ENCODE data around the gene MYH15. TPM values are rescaled to one million over a fixed set of nuclear protein-coding genes. Genes with fewer than 3 reads are reported as not detected.
A peak's percentile ranks its signal among the peaks of the same experiment; 100 is the strongest.
"Not testable (repeated sequence)": the region's sequence is repeated elsewhere in the genome, so short reads cannot be mapped to it uniquely, and the experiment has no call there.

Gene MYH15
- total RNA-seq, 1 experiment from 2014 or later, result 0.44 TPM

- no peak for DNase-seq (ENCODE audit: low read depth)
Measured at GRCh38 chr3:108389372-108389771, 121.0 kb downstream of the MYH15 start.

DNA sequence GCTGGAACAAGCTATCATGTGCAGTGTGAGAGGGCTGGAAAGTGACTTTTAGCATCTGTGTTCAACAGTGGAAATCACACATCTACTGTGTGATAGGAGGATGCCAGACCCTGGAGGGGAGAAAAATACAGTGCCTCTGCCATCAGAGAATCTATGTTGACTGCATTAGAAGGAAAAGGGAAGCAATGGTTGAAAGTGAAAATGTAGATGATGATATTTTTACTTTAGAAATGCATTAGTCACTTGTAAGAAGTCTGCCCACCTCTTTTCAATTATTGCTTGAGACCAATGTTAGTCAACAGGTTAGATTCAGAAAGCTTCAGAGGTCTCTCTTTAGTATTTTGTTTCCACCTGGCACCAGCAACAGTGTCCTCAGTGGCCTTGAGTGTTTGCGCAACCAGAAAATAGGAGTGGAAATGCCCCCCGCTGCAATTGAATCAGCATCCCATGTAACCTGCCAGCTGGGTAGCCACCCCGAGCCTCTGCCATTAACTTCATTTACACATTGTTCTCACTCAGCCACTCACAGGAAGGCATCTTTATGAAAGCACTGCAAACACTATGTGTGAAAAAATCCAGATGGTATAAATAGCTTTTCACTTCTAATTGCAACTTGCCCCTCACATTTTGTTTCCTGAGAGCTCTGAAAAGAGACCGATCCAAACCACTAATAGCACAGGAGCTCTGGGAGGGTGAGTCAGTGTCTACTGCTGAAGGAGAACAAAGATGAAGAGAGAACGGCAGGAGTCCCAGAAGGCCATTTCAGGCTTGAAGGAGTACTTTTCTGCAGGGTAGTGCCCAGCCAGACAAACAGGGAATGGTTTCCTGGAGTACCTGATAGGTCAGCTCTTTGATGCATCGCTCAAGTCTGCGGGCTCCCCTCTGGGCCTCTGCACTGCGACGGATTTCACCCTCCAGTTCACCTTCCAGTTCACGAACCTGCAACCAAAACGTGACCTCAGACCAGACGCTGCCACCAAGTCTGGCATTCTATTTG lies 122.0 kb downstream of the MYH15 start:
- peak; percentile 42 for DNase-seq (ENCODE audit: low read depth)

GRCh38 chr3:108387063-108387462 lies 123.3 kb downstream of the MYH15 start:
- DNase-seq (ENCODE audit: low read depth), result no peak

DNA sequence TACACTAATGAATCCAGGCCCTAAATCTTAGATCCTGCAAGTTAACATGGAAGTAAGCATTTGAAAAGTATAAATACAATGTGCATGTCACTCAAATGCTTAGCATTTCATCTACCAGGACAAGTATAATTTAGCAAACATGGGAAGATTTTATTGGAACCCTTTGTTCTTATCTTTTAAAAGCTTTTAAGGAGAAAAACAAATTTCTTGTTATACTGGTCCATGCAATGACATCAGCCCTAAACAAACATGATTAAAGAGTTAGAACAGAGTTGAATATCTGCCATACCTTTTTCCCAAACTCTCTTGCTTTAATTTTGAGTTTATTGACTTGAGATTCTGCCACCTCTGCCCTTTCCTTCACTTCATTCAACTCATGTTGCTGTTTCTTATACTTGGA lies 127.1 kb downstream of the MYH15 start:
- no peak for DNase-seq (ENCODE audit: low read depth)

GRCh38 chr3:108381529-108382140 lies 128.8 kb downstream of the MYH15 start:
- DNase-seq (ENCODE audit: low read depth), result no peak

DNA sequence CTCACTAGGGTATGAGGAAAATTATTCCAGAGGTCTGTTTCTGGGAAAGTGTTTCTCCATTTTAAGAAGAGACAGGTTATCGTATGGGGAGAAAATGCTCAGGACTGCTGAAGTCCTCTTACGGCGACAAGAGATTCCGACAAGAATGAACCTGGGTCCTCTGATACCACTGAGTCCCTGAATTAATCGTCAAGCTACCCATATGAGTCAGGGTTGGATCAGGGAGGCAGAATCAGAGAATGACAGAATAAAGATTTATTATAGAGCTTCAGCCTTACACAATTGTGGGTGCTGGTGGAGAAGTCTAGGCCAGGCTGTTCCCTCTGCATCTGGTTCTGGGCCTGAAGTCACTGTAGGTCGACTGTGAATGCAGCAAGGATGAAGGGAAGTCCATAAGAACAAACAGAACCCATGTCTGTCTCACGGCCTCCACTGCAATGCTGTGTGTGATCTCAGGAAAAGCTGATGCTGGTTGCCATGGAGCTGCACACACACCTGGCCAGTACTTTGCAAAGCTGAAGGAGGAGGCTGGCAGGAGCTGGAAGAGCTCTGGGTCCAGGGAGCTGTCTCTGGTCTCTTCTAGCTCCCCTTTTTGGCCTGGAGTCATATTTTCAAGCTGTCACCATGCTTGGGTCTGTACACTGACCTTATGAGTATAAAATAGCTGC lies 130.1 kb downstream of the MYH15 start:
- no peak for DNase-seq (ENCODE audit: low read depth)

GRCh38 chr3:108378952-108379342 lies 131.4 kb downstream of the MYH15 start:
- DNase-seq (ENCODE audit: low read depth), result not testable (repeated sequence)

DNA sequence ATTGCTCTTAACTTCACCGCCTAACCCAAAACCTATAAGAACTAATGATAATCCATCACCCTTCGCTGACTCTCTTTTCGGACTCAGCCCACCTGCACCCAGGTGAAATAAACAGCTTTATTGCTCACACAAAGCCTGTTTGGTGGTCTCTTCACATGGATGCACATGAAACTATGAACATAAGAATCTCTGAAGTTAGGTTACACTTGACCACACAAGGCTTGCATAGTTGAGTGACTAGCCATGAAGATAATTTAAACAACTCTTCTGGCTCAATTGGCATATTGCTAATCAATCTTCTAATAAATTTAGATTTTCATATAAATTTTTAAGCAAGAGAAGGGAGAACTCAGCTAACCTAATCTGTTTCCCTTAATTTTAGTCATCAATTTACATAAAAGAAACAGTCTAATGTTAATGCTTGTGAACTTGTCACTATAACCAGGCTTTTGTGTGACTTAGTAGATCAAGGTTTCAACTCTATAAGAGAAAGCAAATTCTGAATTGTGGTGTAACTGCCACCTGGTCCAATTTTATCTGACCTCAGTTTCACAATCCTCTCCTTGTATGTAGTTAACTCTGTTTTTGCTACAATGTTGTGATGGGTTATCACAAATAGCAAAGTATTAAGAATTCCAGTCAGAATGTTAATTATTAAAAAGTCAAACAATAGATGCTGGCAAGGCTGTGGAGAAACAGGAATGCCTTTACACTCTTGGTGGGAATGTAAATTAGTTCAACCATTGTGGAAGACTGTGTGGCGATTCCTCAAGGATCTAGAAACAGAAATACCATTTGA lies 132.0 kb downstream of the MYH15 start:
- no peak for DNase-seq (ENCODE audit: low read depth)

- no peak for DNase-seq (ENCODE audit: low read depth)
Measured at GRCh38 chr3:108377384-108377783, 133.0 kb downstream of the MYH15 start.

GRCh38 chr3:108376026-108376425 lies 134.4 kb downstream of the MYH15 start:
- DNase-seq (ENCODE audit: low read depth), result no peak

DNA sequence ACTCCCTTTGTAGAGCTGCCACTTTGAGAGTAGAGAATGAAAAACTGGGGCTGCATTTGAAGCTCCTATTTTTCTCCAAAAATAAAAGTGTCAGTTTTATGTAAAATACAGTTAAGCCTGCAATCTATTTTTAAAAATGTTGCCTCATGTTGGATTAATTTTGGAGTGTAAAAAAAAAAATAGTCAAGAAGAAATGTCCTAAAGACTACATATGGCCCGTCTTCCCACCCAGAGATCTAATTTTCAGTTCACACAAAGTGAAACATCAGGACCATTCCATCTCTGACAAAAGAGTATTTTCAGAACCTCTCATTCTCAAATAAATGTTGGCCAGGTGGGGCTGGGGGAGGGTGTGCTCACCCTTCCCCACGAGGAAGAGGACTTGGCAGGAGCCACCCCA lies 151.4 kb downstream of the MYH15 start:
- DNase-seq (ENCODE audit: low read depth), result no peak

DNA sequence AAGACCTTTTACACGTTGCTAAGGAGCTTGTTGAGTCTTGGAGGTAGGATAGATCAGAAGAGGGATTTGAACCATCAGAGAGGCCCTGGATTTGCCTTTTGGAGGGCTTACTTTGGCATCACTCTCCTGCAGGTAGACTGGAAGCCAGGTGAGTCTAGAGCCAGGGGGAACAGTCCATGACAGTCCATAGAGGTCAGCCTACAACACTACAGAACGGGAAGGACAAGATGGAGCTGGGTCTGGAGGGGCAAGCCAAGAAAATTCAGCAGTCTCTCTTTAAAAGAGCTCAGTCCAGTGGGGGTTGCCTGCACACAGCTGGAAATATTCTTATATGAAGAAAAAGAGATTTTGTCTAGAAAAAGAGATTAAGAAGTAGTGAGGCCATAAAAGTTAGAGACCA lies 153.4 kb downstream of the MYH15 start:
- no peak for DNase-seq (ENCODE audit: low read depth)

GRCh38 chr3:108354562-108354961 lies 155.8 kb downstream of the MYH15 start:
- DNase-seq (ENCODE audit: low read depth), result no peak

DNA sequence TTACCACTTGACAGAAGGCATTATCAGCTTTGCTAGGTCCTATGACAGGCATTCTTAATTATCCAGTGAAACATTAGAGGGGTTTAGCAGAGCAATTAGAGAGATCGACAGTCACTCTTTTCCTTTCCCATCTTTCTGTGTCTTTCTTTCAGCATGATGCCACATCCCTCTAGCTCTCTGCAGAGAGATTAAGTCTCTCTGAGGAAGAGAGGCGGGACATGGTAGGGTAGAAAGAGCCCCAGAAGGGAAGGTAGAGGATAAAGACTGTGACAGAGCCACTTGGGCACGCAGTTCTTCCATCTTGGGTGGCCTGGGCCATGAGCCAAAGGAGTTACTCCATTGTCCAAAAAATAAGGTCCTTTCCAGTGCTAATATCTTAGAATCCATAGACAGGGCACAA lies 158.2 kb downstream of the MYH15 start:
- no peak for DNase-seq (ENCODE audit: low read depth)

- DNase-seq (ENCODE audit: low read depth), result no peak
Measured at GRCh38 chr3:108346301-108347227, 163.8 kb downstream of the MYH15 start.

- DNase-seq (ENCODE audit: low read depth), result peak; percentile 43
Measured at GRCh38 chr3:108345492-108346205, 164.7 kb downstream of the MYH15 start.

- no peak for DNase-seq (ENCODE audit: low read depth)
Measured at GRCh38 chr3:108343491-108343890, 166.9 kb downstream of the MYH15 start.

DNA sequence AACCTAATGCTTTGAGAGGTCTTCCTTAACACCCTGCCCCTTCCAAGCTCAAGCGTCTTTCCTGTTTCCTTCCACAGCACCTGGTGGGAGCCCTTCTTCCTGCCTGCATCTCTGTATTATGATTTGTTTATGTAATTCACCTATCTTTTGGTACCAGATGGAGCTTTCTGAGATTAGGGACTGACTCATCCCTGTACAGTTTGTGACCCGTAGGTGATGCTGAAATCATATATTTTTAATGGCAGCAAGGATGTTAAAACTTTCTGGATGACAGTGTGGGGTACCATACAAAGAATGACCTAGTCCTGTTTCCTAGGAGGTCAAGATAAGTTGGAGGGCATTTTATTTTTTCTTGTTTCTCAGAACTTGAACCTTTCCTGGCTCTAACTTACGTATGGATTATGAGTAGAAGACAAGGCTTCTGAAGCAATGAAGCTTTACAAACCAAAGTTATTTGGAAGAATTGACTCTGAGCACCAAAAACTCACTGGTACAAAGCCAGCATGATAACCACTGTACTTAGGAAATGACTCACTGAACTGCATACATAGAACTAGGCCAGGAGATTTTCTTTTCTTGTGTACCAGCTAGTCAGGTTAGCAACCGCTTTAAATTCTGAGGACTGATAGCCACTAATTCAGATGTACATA lies 167.4 kb downstream of the MYH15 start:
- peak; percentile 29 for DNase-seq (ENCODE audit: low read depth)

- no peak for DNase-seq (ENCODE audit: low read depth)
Measured at GRCh38 chr3:108341911-108342310, 168.5 kb downstream of the MYH15 start.

All from M059J (cell line).